Natural killer cell (primary cell): ENCODE results near the gene HSPB9. TPM values are rescaled to one million over a fixed set of nuclear protein-coding genes. Genes with fewer than 3 reads are reported as not detected.
A peak's percentile ranks its signal among the peaks of the same experiment; 100 is the strongest.

Experiments
- ATAC-seq, 3 donors: fragments of 150-1000 bp in 2 of 3; fragments of 200-7000 bp in 1 of 3; cut with Tn5 transposase; 1 replicate in 1 of 3; 2 replicates in 2 of 3; pipeline ENCODE4 v1.10.0; 2021; ENCODE audit warnings: mild to moderate bottlenecking in 2 of 3, moderate library complexity in 2 of 3
- DNase-seq, 2 donors: peaks; one replicate each; pipeline versions ENCODE4 v3.0.0 to v3.0.0-alpha.2; 2013 to 2021; ENCODE audit warnings: mixed read lengths in 1 of 2
- H3K27ac ChIP-seq: one replicate; pipeline ENCODE4 v1.5.1; 2013; ENCODE audit warnings: mild to moderate bottlenecking, low read length
- H3K27me3 ChIP-seq: one replicate; pipeline ENCODE4 v1.6.1; 2013; ENCODE audit warnings: low read length; ENCODE audit not compliant: control insufficient read depth, insufficient read depth
- H3K36me3 ChIP-seq: one replicate; pipeline ENCODE4 v1.6.1; 2013; ENCODE audit warnings: low read length; ENCODE audit not compliant: control insufficient read depth, insufficient read depth
- H3K4me1 ChIP-seq: one replicate; pipeline ENCODE4 v1.6.1; 2013; ENCODE audit warnings: low read length; ENCODE audit not compliant: control insufficient read depth, insufficient read depth
- H3K4me3 ChIP-seq: one replicate; pipeline ENCODE4 v1.5.1; 2013; ENCODE audit warnings: low read length
- H3K9me3 ChIP-seq: one replicate; pipeline ENCODE4 v1.6.1; 2013; ENCODE audit warnings: low read length; ENCODE audit not compliant: control insufficient read depth, insufficient read depth
- H3K27ac Mint-ChIP-seq, 2 donors: one replicate each; pipeline ENCODE4 v1.8.0; 2022; ENCODE audit warnings: mild to moderate bottlenecking in 2 of 2, mixed read lengths in 2 of 2, moderate library complexity in 1 of 2
- H3K27me3 Mint-ChIP-seq, 2 donors: one replicate each; pipeline ENCODE4 v1.8.0; 2022; ENCODE audit warnings: low read depth in 2 of 2, mixed read lengths in 2 of 2
- H3K36me3 Mint-ChIP-seq: one replicate; pipeline ENCODE4 v1.8.0; 2022; ENCODE audit warnings: mixed read lengths
- H3K4me1 Mint-ChIP-seq, 2 donors: one replicate each; pipeline ENCODE4 v1.8.0; 2022; ENCODE audit warnings: mixed read lengths in 2 of 2
- H3K4me3 Mint-ChIP-seq: one replicate; pipeline ENCODE4 v1.8.0; 2022; ENCODE audit warnings: mild to moderate bottlenecking, moderate library complexity, mixed read lengths
- H3K9me3 Mint-ChIP-seq, 2 donors: one replicate each; pipeline ENCODE4 v1.8.0; 2022; ENCODE audit warnings: mixed read lengths in 2 of 2
- WGBS: methylation state at CpG from one replicate; pipeline ENCODE4 v1.1.7; 2013; ENCODE audit warnings: missing lambda C conversion rate; ENCODE audit not compliant: insufficient coverage; 5-methylcytosine and 5-hydroxymethylcytosine counted together
- intact Hi-C: fragments of 100-400 bp; cut with micrococcal nuclease; formaldehyde crosslinking; loops from one replicate; pipeline ENCODE4 v1.14.2; 2022
- total RNA-seq, 4 donors: library from RNA; stranded (reverse); fragments of 120-200 nt in 1 of 4; gene quantifications; one replicate each; pipeline versions ENCODE4 v1.2.3 to v1.2.4, GENCODE V29; 2013 to 2022
- TF ChIP-seq, protein P1 (sequence below): fragments of 200-600 bp; IDR thresholded peaks from one replicate; pipeline ENCODE4 v1.8.0; 2022; ENCODE audit warnings: antibody characterized with exemption

The HSPB9 gene
- total RNA-seq, 3 donors from 2014 or later (not counting 1 experiment from before 2014, with no cell fraction given), result not detected

DNA sequence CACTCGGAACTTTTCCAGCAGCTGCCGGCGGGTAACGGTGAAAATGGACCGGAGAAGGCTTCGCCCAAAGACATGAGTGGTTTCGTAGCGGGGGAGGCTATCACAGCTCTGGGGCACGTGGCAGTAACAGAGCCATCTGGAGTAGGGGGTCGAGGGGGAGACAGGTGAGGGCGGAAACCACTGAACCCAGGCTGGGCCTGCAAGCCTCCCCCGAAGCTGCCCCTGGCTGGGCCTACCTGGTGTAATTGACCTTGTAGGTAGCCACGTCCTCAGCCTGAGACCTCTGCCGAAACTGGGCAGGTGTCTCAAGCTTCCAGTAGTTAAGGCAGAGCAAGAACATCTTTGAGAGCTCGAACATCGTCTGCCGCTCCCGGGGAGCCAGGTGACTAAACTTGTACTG lies 3.3 kb upstream of the HSPB9 start:
- no peak for DNase-seq
- Mint-ChIP-seq H3K9me3 (no peaks in the 10 kb centered on the region), H3K4me3 (peak overlapping the region; percentile 13), H3K27me3 (no peaks in the 10 kb centered on the region), H3K27ac (no peak overlapping the region), H3K36me3 (no peaks in the 10 kb centered on the region), H3K4me1 (peaks cover 5 to 24% of the 10 kb centered on the region in 2 donors)
- 93% methylated on average over 18 of the region's 18 CpGs for WGBS
- Histone ChIP-seq H3K27ac (no peak overlapping the region), H3K36me3 (peaks cover 4% of the 10 kb centered on the region), H3K4me3 (no peak overlapping the region), H3K27me3 (no peaks in the 10 kb centered on the region), H3K4me1 (peaks cover 26% of the 10 kb centered on the region), H3K9me3 (no peaks in the 10 kb centered on the region)
- ATAC-seq, result no peak
- intact Hi-C loops, result loop anchor here (5.0 kb wide), 1 partner anchor 382 kb away; no protein-coding TSS in a partner anchor
- TF ChIP-seq, protein P1, sequence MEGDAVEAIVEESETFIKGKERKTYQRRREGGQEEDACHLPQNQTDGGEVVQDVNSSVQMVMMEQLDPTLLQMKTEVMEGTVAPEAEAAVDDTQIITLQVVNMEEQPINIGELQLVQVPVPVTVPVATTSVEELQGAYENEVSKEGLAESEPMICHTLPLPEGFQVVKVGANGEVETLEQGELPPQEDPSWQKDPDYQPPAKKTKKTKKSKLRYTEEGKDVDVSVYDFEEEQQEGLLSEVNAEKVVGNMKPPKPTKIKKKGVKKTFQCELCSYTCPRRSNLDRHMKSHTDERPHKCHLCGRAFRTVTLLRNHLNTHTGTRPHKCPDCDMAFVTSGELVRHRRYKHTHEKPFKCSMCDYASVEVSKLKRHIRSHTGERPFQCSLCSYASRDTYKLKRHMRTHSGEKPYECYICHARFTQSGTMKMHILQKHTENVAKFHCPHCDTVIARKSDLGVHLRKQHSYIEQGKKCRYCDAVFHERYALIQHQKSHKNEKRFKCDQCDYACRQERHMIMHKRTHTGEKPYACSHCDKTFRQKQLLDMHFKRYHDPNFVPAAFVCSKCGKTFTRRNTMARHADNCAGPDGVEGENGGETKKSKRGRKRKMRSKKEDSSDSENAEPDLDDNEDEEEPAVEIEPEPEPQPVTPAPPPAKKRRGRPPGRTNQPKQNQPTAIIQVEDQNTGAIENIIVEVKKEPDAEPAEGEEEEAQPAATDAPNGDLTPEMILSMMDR, result no peak

GRCh38 chr17:42120161-42120769 lies 2.3 kb upstream of the HSPB9 start:
- TF ChIP-seq, protein P1, result no peak
- Histone ChIP-seq H3K4me1 (peaks cover 22% of the 10 kb centered on the region), H3K4me3 (no peak overlapping the region), H3K27ac (no peak overlapping the region), H3K9me3 (no peaks in the 10 kb centered on the region), H3K36me3 (peaks cover 8% of the 10 kb centered on the region), H3K27me3 (no peaks in the 10 kb centered on the region)
- Mint-ChIP-seq H3K4me1 (peaks cover 5 to 28% of the 10 kb centered on the region in 2 donors), H3K4me3 (peak overlapping the region; percentile 57), H3K27me3 (no peaks in the 10 kb centered on the region), H3K9me3 (no peaks in the 10 kb centered on the region), H3K27ac (no peak overlapping the region), H3K36me3 (no peaks in the 10 kb centered on the region)
- intact Hi-C loops, result no loop called here
- DNase-seq, result no peak
- ATAC-seq, result no peak
- WGBS, result 71% methylated on average over 7 of the region's 7 CpGs

GRCh38 chr17:42120770-42121769 lies 1.5 kb upstream of the HSPB9 start, which contains the start of gene KAT2A:
Gene KAT2A (minus strand): TSS chr17:42121367. CDS start chr17:42121304, 63 bp downstream.
- H3K9me3 Mint-ChIP-seq, result no peaks in the 10 kb centered on the region
- 3% methylated on average over 48 of the region's 57 CpGs for WGBS
- H3K9me3 ChIP-seq, result no peaks in the 10 kb centered on the region
- no peak within 1 kb of the TSS for H3K27ac ChIP-seq
- TF ChIP-seq, protein P1, result no peak
- H3K36me3 Mint-ChIP-seq, result no peaks in the 10 kb centered on the region
- H3K27me3 ChIP-seq, result no peaks in the 10 kb centered on the region
- intact Hi-C loops, result no loop called here
- peak within 1 kb of the TSS in 1 of 2 donors; percentile 47 for H3K27ac Mint-ChIP-seq
- peak; percentile 84 to 90 (median 89) for ATAC-seq
- H3K36me3 ChIP-seq, result peaks cover 17% of the 10 kb centered on the region
- peak within 1 kb of the TSS; percentile 30 for H3K4me3 ChIP-seq
- H3K4me1 ChIP-seq, result peaks cover 20% of the 10 kb centered on the region
- peak; percentile 73 to 90 for DNase-seq
- H3K27me3 Mint-ChIP-seq, result no peaks in the 10 kb centered on the region
- peaks cover 5 to 28% of the 10 kb centered on the region in 2 donors for H3K4me1 Mint-ChIP-seq
- H3K4me3 Mint-ChIP-seq, result peak within 1 kb of the TSS; percentile 75
